A549 (cell line): Measurements from ENCODE around the gene KCND3. TPM values are rescaled to one million over a fixed set of nuclear protein-coding genes. Genes with fewer than 3 reads are reported as not detected.

Experiments used
- ATAC-seq, 2 experiments: fragments of 200-7000 bp in 1 of 2; fragments of >200 bp in 1 of 2; cut with Nextera tagmentation in 1 of 2; cut with Tn5 transposase in 1 of 2; 3 replicates each; pipeline versions ENCODE4 v1.8.0 to v1.9.1; 2018 to 2020; ENCODE audit warnings: mild to moderate bottlenecking in 1 of 2, moderate library complexity in 1 of 2
- CTCF ChIA-PET: fragments of 300-600 bp; sonication (Branson Sonifier 250); formaldehyde crosslinking; extraction: SDS; loops from one replicate; lab custom pipeline; 2021; ENCODE audit warnings: antibody characterized with exemption, inconsistent platforms; lab: Yijun Ruan, JAX
- POLR2A ChIA-PET: fragments of 350-600 bp; formaldehyde crosslinking; extraction: SDS; loops from one replicate; lab custom pipeline; 2021; ENCODE audit warnings: antibody characterized with exemption, inconsistent platforms; lab: Yijun Ruan, JAX
- DNase-seq, 2 experiments: peaks; one replicate each; pipeline versions ENCODE4 v3.0.0 to v3.0.0-alpha.2; 2011 to 2016; ENCODE audit warnings: low read depth in 1 of 2, low spot score in 1 of 2
- FAIRE-seq: peaks from 2 replicates; lab custom pipeline; 2011; peaks lifted over from hg19 to GRCh38; lab: Jason Lieb, UNC
- H3K27ac ChIP-seq, 2 experiments: fragments of >200 bp; sonication (Bioruptor Twin); formaldehyde crosslinking; 3 replicates each; pipeline ENCODE4 v1.5.1; 2016 to 2017
- H3K4me1 ChIP-seq: fragments of >200 bp; sonication (Bioruptor Twin); formaldehyde crosslinking; 3 replicates; pipeline ENCODE4 v1.6.1; 2016
- H3K4me2 ChIP-seq: fragments of >200 bp; sonication (Bioruptor Twin); formaldehyde crosslinking; 3 replicates; pipeline ENCODE4 v1.6.1; 2016
- H3K4me3 ChIP-seq: fragments of >200 bp; sonication (Bioruptor Twin); formaldehyde crosslinking; 3 replicates; pipeline ENCODE4 v1.5.1; 2016
- H3K9me3 ChIP-seq: fragments of >200 bp; sonication (Bioruptor Twin); formaldehyde crosslinking; 3 replicates; pipeline ENCODE4 v1.6.1; 2016
- BCL3 ChIP-seq: fragments of >200 bp; sonication (Bioruptor Twin); formaldehyde crosslinking; IDR thresholded peaks from 3 replicates; pipeline ENCODE4 v1.6.1; 2016
- BHLHE40 ChIP-seq: IDR thresholded peaks from 2 replicates; pipeline ENCODE4 v1.6.1; 2012; ENCODE audit warnings: low read depth, low read length, inconsistent platforms
- CBX2 ChIP-seq: fragments of 200-600 bp; sonication (generic); IDR thresholded peaks from 2 replicates; pipeline ENCODE4 v1.6.1; 2016; ENCODE audit warnings: low read depth, mild to moderate bottlenecking, borderline replicate concordance
- CEBPB ChIP-seq, 2 experiments: fragments of >200 bp in 1 of 2; sonication (Bioruptor Twin) in 1 of 2; formaldehyde crosslinking in 1 of 2; IDR thresholded peaks; 2 replicates each; pipeline ENCODE4 v1.6.1; 2012 to 2016
- CTCF ChIP-seq: fragments of >200 bp; sonication (Bioruptor Twin); formaldehyde crosslinking; IDR thresholded peaks from 3 replicates; pipeline ENCODE4 v1.5.1; 2016
- E2F6 ChIP-seq: IDR thresholded peaks from 2 replicates; pipeline ENCODE4 v1.6.1; 2012; ENCODE audit warnings: low read depth, borderline replicate concordance
- ELK1 ChIP-seq: fragments of 150-350 bp; IDR thresholded peaks from 2 replicates; pipeline ENCODE4 v1.6.1; 2014; ENCODE audit warnings: low read depth, mild to moderate bottlenecking, low read length
- FOSL2 ChIP-seq, 2 experiments: fragments of 450-650 bp in 1 of 2; fragments of >200 bp in 1 of 2; sonication (Bioruptor Twin) in 1 of 2; formaldehyde crosslinking; IDR thresholded peaks; 2 replicates each; pipeline versions ENCODE4 v1.5.0 to v1.6.1; 2016 to 2020; ENCODE audit warnings: mild to moderate bottlenecking in 1 of 2, moderate library complexity in 1 of 2
- FOXS1 ChIP-seq: fragments of 250-450 bp; sonication (Bioruptor Pico); IDR thresholded peaks from 2 replicates; pipeline ENCODE4 v1.5.0; 2020; ENCODE audit warnings: mild to moderate bottlenecking, moderate library complexity
- GATA3 ChIP-seq: IDR thresholded peaks from 2 replicates; pipeline ENCODE4 v1.6.1; 2012; ENCODE audit warnings: borderline replicate concordance
- HEYL ChIP-seq: fragments of 250-450 bp; sonication (Bioruptor Pico); IDR thresholded peaks from 2 replicates; pipeline ENCODE4 v1.8.0; 2021; ENCODE audit warnings: mild to moderate bottlenecking, moderate library complexity
- HMGXB4 ChIP-seq: fragments of 250-450 bp; sonication (Bioruptor Pico); IDR thresholded peaks from 2 replicates; pipeline ENCODE4 v1.5.0; 2021; ENCODE audit warnings: mild to moderate bottlenecking, moderate library complexity, borderline replicate concordance
- HOXA7 ChIP-seq: fragments of 250-450 bp; sonication (Bioruptor Pico); IDR thresholded peaks from 2 replicates; pipeline ENCODE4 v1.5.0; 2020; ENCODE audit warnings: mild to moderate bottlenecking, moderate library complexity
- HOXB13 ChIP-seq: fragments of 250-450 bp; sonication (Bioruptor Pico); IDR thresholded peaks from 2 replicates; pipeline ENCODE4 v1.5.0; 2020; ENCODE audit warnings: low read depth, mild to moderate bottlenecking, moderate library complexity
- JUNB ChIP-seq: fragments of >200 bp; sonication (Bioruptor Twin); formaldehyde crosslinking; IDR thresholded peaks from 2 replicates; pipeline ENCODE4 v1.6.1; 2016
- KDM1A ChIP-seq: fragments of 200-600 bp; sonication (generic); IDR thresholded peaks from 2 replicates; pipeline ENCODE4 v1.6.1; 2016; ENCODE audit warnings: low read depth, mild to moderate bottlenecking
- MAX ChIP-seq: IDR thresholded peaks from 2 replicates; pipeline ENCODE4 v1.6.1; 2012
- MAZ ChIP-seq: fragments of 150-350 bp; IDR thresholded peaks from 2 replicates; pipeline ENCODE4 v1.6.1; 2014; ENCODE audit warnings: antibody characterized with exemption, low read depth, low read length, borderline replicate concordance
- MYC ChIP-seq: IDR thresholded peaks from 2 replicates; pipeline ENCODE4 v1.6.1; 2012; ENCODE audit warnings: mild to moderate bottlenecking, inconsistent platforms, low read length, improper control_type of control experiment, borderline replicate concordance
- POLR2A ChIP-seq: IDR thresholded peaks from 2 replicates; pipeline ENCODE4 v1.6.1; 2012; ENCODE audit warnings: mild to moderate bottlenecking, low read length
- POLR2AphosphoS2 ChIP-seq: conservative IDR thresholded peaks from 2 replicates; pipeline ENCODE4 v1.6.1; 2012; ENCODE audit warnings: low read length, improper control_type of control experiment, inconsistent platforms
- RARB ChIP-seq: fragments of 250-450 bp; sonication (Bioruptor Pico); IDR thresholded peaks from 2 replicates; pipeline ENCODE4 v1.8.0; 2021; ENCODE audit warnings: mild to moderate bottlenecking, moderate library complexity
- REST ChIP-seq: fragments of 200-600 bp; sonication (generic); IDR thresholded peaks from 2 replicates; pipeline ENCODE4 v1.6.1; 2016; ENCODE audit warnings: antibody characterized with exemption, mild to moderate bottlenecking, moderate library complexity
- RFX5 ChIP-seq: fragments of 450-650 bp; IDR thresholded peaks from 2 replicates; pipeline ENCODE4 v1.7.1; 2014; ENCODE audit warnings: antibody characterized with exemption, mild to moderate bottlenecking, moderate library complexity
- RNF2 ChIP-seq: fragments of 200-600 bp; sonication (generic); IDR thresholded peaks from 2 replicates; pipeline ENCODE4 v1.6.1; 2016; ENCODE audit warnings: low read depth, mild to moderate bottlenecking, antibody characterized with exemption, moderate library complexity, borderline replicate concordance
- SMC3 ChIP-seq: fragments of >200 bp; sonication (Bioruptor Twin); formaldehyde crosslinking; IDR thresholded peaks from 3 replicates; pipeline ENCODE4 v1.6.1; 2018; ENCODE audit warnings: inconsistent platforms
- SREBF2 ChIP-seq: fragments of 450-650 bp; IDR thresholded peaks from 2 replicates; pipeline ENCODE4 v1.6.1; 2014; ENCODE audit warnings: mild to moderate bottlenecking, moderate library complexity
- TFCP2L1 ChIP-seq: fragments of 250-450 bp; sonication (Bioruptor Pico); IDR thresholded peaks from 2 replicates; pipeline ENCODE4 v1.5.0; 2021; ENCODE audit warnings: mild to moderate bottlenecking
- ZNF302 ChIP-seq: fragments of 250-450 bp; sonication (Bioruptor Pico); IDR thresholded peaks from 2 replicates; pipeline ENCODE4 v1.9.0; 2021; ENCODE audit warnings: inconsistent platforms, mild to moderate bottlenecking, moderate library complexity
- ZSCAN20 ChIP-seq: fragments of 250-450 bp; sonication (Bioruptor Pico); IDR thresholded peaks from 2 replicates; pipeline ENCODE4 v1.8.0; 2022; ENCODE audit warnings: mild to moderate bottlenecking, moderate library complexity
- WGBS: methylation state at CpG from one replicate; pipeline ENCODE4 v1.1.6; 2017; ENCODE audit errors: missing lambda C conversion rate; 5-methylcytosine and 5-hydroxymethylcytosine counted together
- polyA plus RNA-seq, 4 experiments: library from polyadenylated mRNA; depleted of rRNA in 3 of 4; stranded (reverse); fragments of >200 nt; fragmentation: RNase III in 1 of 4; extraction: RNeasy Plus Mini Kit Qiagen cat#74134 plus additional on column Dnase treatment in 1 of 4; gene quantifications; 2 replicates in 3 of 4; 3 replicates in 1 of 4; pipeline ENCODE4 v1.2.3, GENCODE V29; 2011 to 2017

The KCND3 gene
- polyA plus RNA-seq, 2 of the 4 experiments (the other 2 are of a cell fraction), result not detected

- Histone ChIP-seq H3K9me3 (no peaks in the 10 kb centered on the region), H3K4me3 (no peak overlapping the region), H3K4me1 (no peaks in the 10 kb centered on the region), H3K27ac (no peak overlapping the region), H3K4me2 (no peak overlapping the region)
- TF ChIP-seq ZSCAN20 (CRISPR knock-in tag) (no peak), CBX2 (no peak), FOSL2 (IDR thresholded peaks at IDR 0.05) (no peak), FOSL2 (CRISPR knock-in tag; IDR thresholded peaks at IDR 0.05) (no peak), FOXS1 (no peak), BHLHE40 (no peak), MYC (no peak), RARB (CRISPR knock-in tag) (no peak), MAX (no peak), E2F6 (no peak), HEYL (CRISPR knock-in tag) (no peak), ELK1 (no peak), SREBF2 (no peak), POLR2A (no peak), CEBPB (IDR thresholded peaks at IDR 0.05) (no peak), BCL3 (no peak), JUNB (no peak), POLR2AphosphoS2 (no peak)
- ChIA-PET CTCF (no interaction called here), POLR2A (no interaction called here)
- ATAC-seq, result no peak
- no peak for FAIRE-seq
- 40% methylated on average over 4 of the region's 5 CpGs for WGBS
- no peak for DNase-seq
These were observed 185.5 kb downstream of the KCND3 start for GRCh38 chr1:111803951-111804350.

GRCh38 chr1:111802984-111803383, 186.5 kb downstream of the KCND3 start:
- ATAC-seq (no peak), DNase-seq (no peak), FAIRE-seq (no peak)
- Histone ChIP-seq H3K4me3 (no peak overlapping the region), H3K9me3 (no peaks in the 10 kb centered on the region), H3K27ac (no peak overlapping the region), H3K4me2 (no peak overlapping the region), H3K4me1 (no peaks in the 10 kb centered on the region)
- ChIA-PET POLR2A (no interaction called here), CTCF (no interaction called here)
- WGBS, result 44% methylated on average over 5 of the region's 5 CpGs
- TF ChIP-seq KDM1A, result no peak
- TF ChIP-seq ZNF302 (CRISPR knock-in tag), result no peak
- TF ChIP-seq GATA3, result no peak
- TF ChIP-seq TFCP2L1 (CRISPR knock-in tag), result no peak
- TF ChIP-seq MAZ, result no peak
- no peak for TF ChIP-seq SMC3
- TF ChIP-seq POLR2AphosphoS2, result no peak
- TF ChIP-seq HMGXB4 (CRISPR knock-in tag), result no peak
- TF ChIP-seq HOXB13, result no peak
- no peak for TF ChIP-seq HOXA7 (CRISPR knock-in tag)
- no peak for TF ChIP-seq CTCF
- TF ChIP-seq RFX5, result no peak
- no peak for TF ChIP-seq REST
- no peak for TF ChIP-seq RNF2
